K562 (cell line): ENCODE measurements around the gene HHLA2. TPM values are rescaled to one million over a fixed set of nuclear protein-coding genes. Genes with fewer than 3 reads are reported as not detected.

Source experiments
- CBFB ChIP-seq: sonication (generic); formaldehyde crosslinking; IDR thresholded peaks from 2 replicates; pipeline ENCODE4 v1.4.0; 2020; ENCODE audit warnings: mild to moderate bottlenecking, missing genetic modification reagents
- HOMEZ ChIP-seq: fragments of 250-450 bp; sonication (Bioruptor Pico); IDR thresholded peaks from 2 replicates; pipeline ENCODE4 v1.4.0; 2020; ENCODE audit warnings: mild to moderate bottlenecking, moderate library complexity
- ILK ChIP-seq: fragments of 450-650 bp; IDR thresholded peaks from 2 replicates; pipeline ENCODE4 v1.6.1; 2016; ENCODE audit warnings: missing genetic modification characterization, low read depth, mild to moderate bottlenecking, missing compliant biosample characterization, moderate library complexity, borderline replicate concordance
- KAT2B ChIP-seq: IDR thresholded peaks from one replicate; pipeline ENCODE4 v1.6.1; 2012; ENCODE audit warnings: low read depth, mild to moderate bottlenecking, control low read depth, inconsistent platforms, low read length, moderate library complexity
- MGA ChIP-seq: fragments of 450-650 bp; IDR thresholded peaks from 2 replicates; pipeline ENCODE4 v1.6.1; 2016; ENCODE audit warnings: mild to moderate bottlenecking, moderate library complexity
- MXI1 ChIP-seq: IDR thresholded peaks from 2 replicates; pipeline ENCODE4 v1.6.1; 2011; ENCODE audit warnings: low read depth, mild to moderate bottlenecking, improper control_type of control experiment, low read length
- NFRKB ChIP-seq: fragments of 450-650 bp; IDR thresholded peaks from 2 replicates; pipeline ENCODE4 v1.6.1; 2016; ENCODE audit warnings: low read depth
- RBM15 ChIP-seq: fragments of 200-400 bp; formaldehyde crosslinking; IDR thresholded peaks from 2 replicates; pipeline ENCODE4 v1.6.1; 2018; ENCODE audit warnings: mild to moderate bottlenecking, low read length, moderate library complexity; ENCODE audit not compliant: insufficient read depth
- XRCC3 ChIP-seq: fragments of 450-650 bp; IDR thresholded peaks from 2 replicates; pipeline ENCODE4 v1.6.1; 2017; ENCODE audit warnings: mild to moderate bottlenecking, moderate library complexity
- ZNF589 ChIP-seq: fragments of 200-800 bp; sonication (Bioruptor generic); IDR thresholded peaks from 2 replicates; pipeline ENCODE4 v1.6.1; 2016; ENCODE audit warnings: low read depth, missing genetic modification characterization, missing compliant biosample characterization
- ZNF655 ChIP-seq: fragments of 250-450 bp; sonication (Bioruptor Pico); IDR thresholded peaks from 2 replicates; pipeline ENCODE4 v1.5.0; 2021
- polyA plus RNA-seq, 8 experiments: library from polyadenylated mRNA; depleted of rRNA in 4 of 8; stranded (reverse) in 5 of 8; unstranded in 3 of 8; fragments of >200 nt; fragmentation: Nextera tagmentation in 2 of 8; fragmentation: Illumina TruSeq in 1 of 8; extraction: Ambion mirVana in 2 of 8; extraction: Trizol in 1 of 8; gene quantifications; 2 replicates each; pipeline versions ENCODE4 v1.2.1 to v1.2.3, GENCODE V29; 2011 to 2014; ENCODE audit warnings: inconsistent platforms in 1 of 8, missing spikeins in 1 of 8
- total RNA-seq, 7 experiments: library from RNA; depleted of rRNA in 6 of 7; stranded (reverse); fragments of >200 nt in 6 of 7; fragmentation: Illumina TruSeq in 2 of 7; extraction: Trizol in 2 of 7; gene quantifications; 2 replicates each; pipeline versions ENCODE4 v1.2.1 to v1.2.3, GENCODE V29; 2011 to 2021; ENCODE audit warnings: low replicate concordance in 1 of 7
- TF ChIP-seq, protein P1 (sequence below): fragments of 450-650 bp; formaldehyde crosslinking; IDR thresholded peaks from 2 replicates; pipeline ENCODE4 v1.4.0; 2020; ENCODE audit warnings: mild to moderate bottlenecking, moderate library complexity

Gene HHLA2
- total and polyA plus RNA-seq, 9 of the 15 experiments (the other 6 are each of a cell fraction or from before 2014, with no cell fraction given), result 0.04 TPM; not detected in 7

- TF ChIP-seq XRCC3 (no peak), NFRKB (no peak), MXI1 (no peak), ZNF589 (CRISPR knock-in tag) (no peak), RBM15 (no peak), CBFB (no peak), MGA (no peak), HOMEZ (CRISPR knock-in tag) (no peak), KAT2B (no peak), ILK (no peak), ZNF655 (no peak)
- TF ChIP-seq, protein P1, sequence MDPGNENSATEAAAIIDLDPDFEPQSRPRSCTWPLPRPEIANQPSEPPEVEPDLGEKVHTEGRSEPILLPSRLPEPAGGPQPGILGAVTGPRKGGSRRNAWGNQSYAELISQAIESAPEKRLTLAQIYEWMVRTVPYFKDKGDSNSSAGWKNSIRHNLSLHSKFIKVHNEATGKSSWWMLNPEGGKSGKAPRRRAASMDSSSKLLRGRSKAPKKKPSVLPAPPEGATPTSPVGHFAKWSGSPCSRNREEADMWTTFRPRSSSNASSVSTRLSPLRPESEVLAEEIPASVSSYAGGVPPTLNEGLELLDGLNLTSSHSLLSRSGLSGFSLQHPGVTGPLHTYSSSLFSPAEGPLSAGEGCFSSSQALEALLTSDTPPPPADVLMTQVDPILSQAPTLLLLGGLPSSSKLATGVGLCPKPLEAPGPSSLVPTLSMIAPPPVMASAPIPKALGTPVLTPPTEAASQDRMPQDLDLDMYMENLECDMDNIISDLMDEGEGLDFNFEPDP (CRISPR knock-in tag), result no peak
These were observed 102.2 kb downstream of the HHLA2 start (continued) for GRCh38 chr3:108398510-108398909.
